Common myeloid progenitor, CD34-positive (primary cell): ENCODE results near the gene RTRAF.

ENCODE experiments used
- CTCF ChIA-PET: fragments of 350-600 bp; sonication (Branson Sonifier 250); formaldehyde crosslinking; loops from one replicate; lab custom pipeline; 2021; ENCODE audit warnings: antibody characterized with exemption; lab: Charles Lee
- POLR2A ChIA-PET: fragments of 350-600 bp; sonication (Branson Sonifier 250); formaldehyde crosslinking; loops from one replicate; lab custom pipeline; 2021; ENCODE audit warnings: antibody characterized with exemption; lab: Charles Lee
- DNase-seq, 3 donors: peaks; one replicate each; pipeline versions ENCODE4 v3.0.0 to v3.0.0-alpha.2; 2013
- H3K27ac ChIP-seq, 2 experiments: 1 replicate in 1 of 2; 2 replicates in 1 of 2; pipeline ENCODE4 v1.7.0; 2013; ENCODE audit warnings: inconsistent platforms in 2 of 2, low read length in 2 of 2, mild to moderate bottlenecking in 2 of 2, low read depth in 1 of 2, moderate library complexity in 1 of 2; ENCODE audit not compliant: severe bottlenecking in 2 of 2, insufficient read depth in 1 of 2, poor library complexity in 1 of 2
- H3K27me3 ChIP-seq, 5 experiments: replicated peaks in 2 of 5; 1 replicate in 3 of 5; 2 replicates in 2 of 5; pipeline versions ENCODE4 v1.6.1 to v1.7.0; 2013; ENCODE audit warnings: low read length in 4 of 5, mild to moderate bottlenecking in 2 of 5, moderate library complexity in 2 of 5, inconsistent platforms in 1 of 5; ENCODE audit not compliant: insufficient read depth in 5 of 5, control insufficient read depth in 4 of 5
- H3K36me3 ChIP-seq, 4 experiments: 1 replicate in 2 of 4; 2 replicates in 2 of 4; pipeline versions ENCODE4 v1.6.1 to v1.7.0; 2013; ENCODE audit warnings: low read length in 3 of 4, control low read depth in 1 of 4, mild to moderate bottlenecking in 1 of 4; ENCODE audit not compliant: control insufficient read depth in 4 of 4, insufficient read depth in 4 of 4
- H3K4me1 ChIP-seq, 4 experiments: 1 replicate in 3 of 4; 2 replicates in 1 of 4; pipeline versions ENCODE4 v1.6.1 to v1.7.1; 2013; ENCODE audit warnings: low read length in 3 of 4, mild to moderate bottlenecking in 3 of 4, control low read depth in 1 of 4, inconsistent platforms in 1 of 4, moderate library complexity in 1 of 4; ENCODE audit not compliant: control insufficient read depth in 4 of 4, insufficient read depth in 4 of 4; ENCODE audit errors: control extremely low read depth in 1 of 4
- H3K4me3 ChIP-seq, 7 experiments: 1 replicate in 4 of 7; 2 replicates in 3 of 7; pipeline versions ENCODE4 v1.5.1 to v1.7.0; 2013; ENCODE audit warnings: mild to moderate bottlenecking in 7 of 7, low read length in 6 of 7, moderate library complexity in 6 of 7, inconsistent platforms in 2 of 7, low read depth in 2 of 7, control low read depth in 1 of 7; ENCODE audit not compliant: insufficient read depth in 4 of 7, control insufficient read depth in 1 of 7; ENCODE audit errors: extremely low read depth in 1 of 7
- H3K9me3 ChIP-seq, 5 experiments: 1 replicate in 4 of 5; 2 replicates in 1 of 5; pipeline versions ENCODE4 v1.6.1 to v1.7.1; 2013; ENCODE audit warnings: low read length in 4 of 5, mild to moderate bottlenecking in 2 of 5, inconsistent platforms in 1 of 5, low read depth in 1 of 5, moderate library complexity in 1 of 5; ENCODE audit not compliant: control insufficient read depth in 4 of 5, insufficient read depth in 2 of 5; ENCODE audit errors: control extremely low read depth in 1 of 5
- WGBS: methylation state at CpG from one replicate; pipeline ENCODE4 v1.1.5; 2013; ENCODE audit not compliant: insufficient coverage; 5-methylcytosine and 5-hydroxymethylcytosine counted together

Gene RTRAF

GRCh38 chr14:51954657-51955056 lies 34.7 kb upstream of the RTRAF start:
- Histone ChIP-seq H3K4me1 (peaks cover 0 to 8% (median 0%) of the 10 kb centered on the region in 4 experiments), H3K36me3 (peaks cover 0 to 22% (median 6%) of the 10 kb centered on the region in 4 experiments), H3K27ac (no peak overlapping the region), H3K4me3 (no peak overlapping the region), H3K9me3 (peaks cover 6 to 27% (median 9%) of the 10 kb centered on the region in 5 experiments), H3K27me3 (no peaks in the 10 kb centered on the region)
- WGBS: 100% methylated on average over 2 of the region's 3 CpGs
- ChIA-PET CTCF (interaction anchor here (0.9 to 1.5 kb wide), 3 partner anchors 11 to 178 kb away, joined by 3 to 4 read pairs (median 3); no protein-coding TSS in a partner anchor), POLR2A (no interaction called here)
- no peak for DNase-seq

GRCh38 chr14:51957950-51958349 lies 31.4 kb upstream of the RTRAF start:
- H3K36me3 ChIP-seq: peaks cover 0 to 11% (median 5%) of the 10 kb centered on the region in 4 experiments
- peaks cover 9 to 41% (median 12%) of the 10 kb centered on the region in 5 experiments for H3K9me3 ChIP-seq
- CTCF ChIA-PET: no interaction called here
- peaks cover 0 to 20% (median 3%) of the 10 kb centered on the region in 4 experiments for H3K4me1 ChIP-seq
- WGBS: 93% methylated on average over 2 of the region's 2 CpGs
- no peak overlapping the region for H3K27ac ChIP-seq
- H3K27me3 ChIP-seq: no peaks in the 10 kb centered on the region
- H3K4me3 ChIP-seq: no peak overlapping the region
- no peak for DNase-seq
- POLR2A ChIA-PET: no interaction called here

GRCh38 chr14:51959928-51960327 lies 29.4 kb upstream of the RTRAF start:
- no peak overlapping the region for H3K4me3 ChIP-seq
- H3K27me3 ChIP-seq: no peaks in the 10 kb centered on the region
- no peak overlapping the region for H3K27ac ChIP-seq
- no peak for DNase-seq
- H3K36me3 ChIP-seq: peaks cover 0 to 6% (median 2%) of the 10 kb centered on the region in 4 experiments
- H3K9me3 ChIP-seq: peaks cover 9 to 41% (median 12%) of the 10 kb centered on the region in 5 experiments
- POLR2A ChIA-PET: no interaction called here
- CTCF ChIA-PET: no interaction called here
- WGBS: no CpG with 5 or more reads among the region's 1 CpG
- H3K4me1 ChIP-seq: peaks cover 0 to 29% (median 4%) of the 10 kb centered on the region in 4 experiments

GRCh38 chr14:51960866-51961265 lies 28.5 kb upstream of the RTRAF start:
- CTCF ChIA-PET: no interaction called here
- H3K36me3 ChIP-seq: peaks cover 0 to 5% (median 2%) of the 10 kb centered on the region in 4 experiments
- no peak for DNase-seq

GRCh38 chr14:51962711-51963110 lies 26.6 kb upstream of the RTRAF start:
- Histone ChIP-seq H3K4me1 (peaks cover 0 to 21% (median 4%) of the 10 kb centered on the region in 4 experiments), H3K9me3 (peaks cover 9 to 33% (median 12%) of the 10 kb centered on the region in 5 experiments), H3K27me3 (no peaks in the 10 kb centered on the region), H3K27ac (no peak overlapping the region), H3K4me3 (peak overlapping the region in 1 of 7 experiments; percentile 76), H3K36me3 (peaks cover 0 to 4% (median 2%) of the 10 kb centered on the region in 4 experiments)
- POLR2A ChIA-PET: no interaction called here
- 36% methylated on average over 1 of the region's 3 CpGs for WGBS
- DNase-seq: peak in 2 of 3 donors; percentile 11 to 33
- CTCF ChIA-PET: interaction anchor here (0.7 to 2.1 kb wide), 4 partner anchors 11 to 135 kb away, joined by 3 to 9 read pairs (median 4); no protein-coding TSS in a partner anchor

More at GRCh38 chr14:51960866-51961265, 28.5 kb upstream of the RTRAF start:
- Histone ChIP-seq H3K9me3 (peaks cover 9 to 40% (median 12%) of the 10 kb centered on the region in 5 experiments), H3K4me3 (no peak overlapping the region), H3K27me3 (no peaks in the 10 kb centered on the region), H3K27ac (no peak overlapping the region), H3K4me1 (peaks cover 0 to 29% (median 4%) of the 10 kb centered on the region in 4 experiments)
- POLR2A ChIA-PET: no interaction called here

- H3K36me3 ChIP-seq: peaks cover 0 to 4% (median 2%) of the 10 kb centered on the region in 4 experiments
- ChIA-PET CTCF (interaction anchor here (0.7 to 2.1 kb wide), 4 partner anchors 11 to 135 kb away, joined by 3 to 9 read pairs (median 4); no protein-coding TSS in a partner anchor), POLR2A (no interaction called here)
- H3K27ac ChIP-seq: peak overlapping the region in 1 of 2 experiments; percentile 30
- WGBS: 40% methylated on average over 1 of the region's 4 CpGs
- H3K9me3 ChIP-seq: peaks cover 5 to 28% (median 10%) of the 10 kb centered on the region in 5 experiments
- H3K4me3 ChIP-seq: peak overlapping the region in 4 of 7 experiments; percentile 37 to 76 (median 50)
- peaks cover 0 to 21% (median 4%) of the 10 kb centered on the region in 4 experiments for H3K4me1 ChIP-seq
- DNase-seq: peak in 2 of 3 donors; percentile 40 to 52
- H3K27me3 ChIP-seq: no peaks in the 10 kb centered on the region
Observed at GRCh38 chr14:51963286-51963685, 26.1 kb upstream of the RTRAF start.

GRCh38 chr14:51967521-51967920 lies 21.8 kb upstream of the RTRAF start:
- peaks cover 0 to 14% (median 2%) of the 10 kb centered on the region in 4 experiments for H3K4me1 ChIP-seq
- H3K36me3 ChIP-seq: peaks cover 0 to 2% (median 0%) of the 10 kb centered on the region in 4 experiments
- ChIA-PET POLR2A (interaction anchor here (0.6 to 0.9 kb wide), 2 partner anchors 38 to 158 kb away, joined by 3 read pairs; no protein-coding TSS in a partner anchor), CTCF (interaction anchor here (5.3 kb wide), 1 partner anchor 11 kb away, joined by 37 read pairs; no protein-coding TSS in a partner anchor)
- H3K4me3 ChIP-seq: no peak overlapping the region
- no peaks in the 10 kb centered on the region for H3K9me3 ChIP-seq
- H3K27me3 ChIP-seq: no peaks in the 10 kb centered on the region
- H3K27ac ChIP-seq: no peak overlapping the region
- 100% methylated on average over 1 of the region's 2 CpGs for WGBS
- DNase-seq: no peak
